AG20443 (cell line): ENCODE results near the gene PDZRN3.

Experiments
- DNase-seq: peaks from one replicate; pipeline ENCODE4 v3.0.0; 2012; ENCODE audit warnings: low spot score, mixed read lengths

The PDZRN3 gene

GRCh38 chr3:73556520-73557372 lies 68.0 kb downstream of the PDZRN3 start:
- DNase-seq: peak; percentile 31

GRCh38 chr3:73555076-73555475 lies 69.7 kb downstream of the PDZRN3 start:
- no peak for DNase-seq

- DNase-seq: peak; percentile 26
These were observed 72.0 kb downstream of the PDZRN3 start for GRCh38 chr3:73552700-73553099.

- DNase-seq: no peak
These were observed 74.7 kb downstream of the PDZRN3 start for GRCh38 chr3:73550032-73550431.

- DNase-seq: no peak
These were observed 75.6 kb downstream of the PDZRN3 start for GRCh38 chr3:73549051-73549600.

- no peak for DNase-seq
These were observed 76.3 kb downstream of the PDZRN3 start for GRCh38 chr3:73548436-73548835.

GRCh38 chr3:73547427-73548248 lies 77.1 kb downstream of the PDZRN3 start:
- DNase-seq: peak; percentile 76

- peak; percentile 86 for DNase-seq
These were observed 77.8 kb downstream of the PDZRN3 start for GRCh38 chr3:73546961-73547360.

- DNase-seq: no peak
These were observed 81.3 kb downstream of the PDZRN3 start for GRCh38 chr3:73543412-73543811.

GRCh38 chr3:73542136-73542535 lies 82.6 kb downstream of the PDZRN3 start:
- no peak for DNase-seq

- peak; percentile 21 for DNase-seq
These were observed 83.6 kb downstream of the PDZRN3 start for GRCh38 chr3:73540969-73541740.

- DNase-seq: no peak
These were observed 86.3 kb downstream of the PDZRN3 start for GRCh38 chr3:73538486-73538885.

- no peak for DNase-seq
These were observed 87.8 kb downstream of the PDZRN3 start for GRCh38 chr3:73536952-73537351.

- DNase-seq: no peak
These were observed 88.3 kb downstream of the PDZRN3 start for GRCh38 chr3:73536336-73536895.

GRCh38 chr3:73535931-73536330 lies 88.8 kb downstream of the PDZRN3 start:
- no peak for DNase-seq

GRCh38 chr3:73535137-73535536 lies 89.6 kb downstream of the PDZRN3 start:
- no peak for DNase-seq

- DNase-seq: peak; percentile 61
These were observed 94.7 kb downstream of the PDZRN3 start for GRCh38 chr3:73530022-73530396.

- no peak for DNase-seq
These were observed 95.3 kb downstream of the PDZRN3 start for GRCh38 chr3:73529308-73530021.

- DNase-seq: no peak
These were observed 99.2 kb downstream of the PDZRN3 start for GRCh38 chr3:73525591-73525990.

GRCh38 chr3:73523661-73524060 lies 101.1 kb downstream of the PDZRN3 start:
- no peak for DNase-seq

- DNase-seq: no peak
These were observed 102.9 kb downstream of the PDZRN3 start for GRCh38 chr3:73521734-73522336.
